Hematopoietic multipotent progenitor cell treated with erythropoietin and hydrocortisone succinate and interleukin-3 and kit ligand, for 17 days (in vitro differentiated cells): ENCODE results near the gene ANO1.

Experiments
- DNase-seq: peaks from one replicate; pipeline ENCODE4 v3.0.0-alpha.2; 2015; ENCODE audit warnings: low spot score

ANO1 gene

GRCh38 chr11:70050243-70050642 is 27.9 kb upstream of the ANO1 start:
- no peak for DNase-seq

- no peak for DNase-seq
These were observed 24.1 kb upstream of the ANO1 start for GRCh38 chr11:70054004-70054403.

GRCh38 chr11:70055444-70055843 is 22.7 kb upstream of the ANO1 start:
- no peak for DNase-seq

- no peak for DNase-seq
These were observed 21.0 kb upstream of the ANO1 start for GRCh38 chr11:70057080-70057479.

GRCh38 chr11:70059971-70060370 is 18.1 kb upstream of the ANO1 start:
- DNase-seq = no peak

GRCh38 chr11:70060611-70061293 is 17.4 kb upstream of the ANO1 start:
- DNase-seq = no peak

- DNase-seq = no peak
These were observed 16.4 kb upstream of the ANO1 start for GRCh38 chr11:70061734-70062133.

GRCh38 chr11:70063121-70063520 is 15.0 kb upstream of the ANO1 start:
- DNase-seq = no peak

GRCh38 chr11:70063555-70063954 is 14.6 kb upstream of the ANO1 start:
- DNase-seq = no peak

- no peak for DNase-seq
These were observed 13.9 kb upstream of the ANO1 start for GRCh38 chr11:70064008-70064725.

GRCh38 chr11:70064726-70065317 is 13.3 kb upstream of the ANO1 start:
- no peak for DNase-seq

GRCh38 chr11:70065318-70066135 is 12.6 kb upstream of the ANO1 start:
- DNase-seq = no peak

- DNase-seq = no peak
These were observed 12.0 kb upstream of the ANO1 start for GRCh38 chr11:70066136-70066520.

- no peak for DNase-seq
These were observed 11.5 kb upstream of the ANO1 start for GRCh38 chr11:70066628-70067027.

GRCh38 chr11:70067036-70067435 is 11.1 kb upstream of the ANO1 start:
- no peak for DNase-seq

- DNase-seq = no peak
These were observed 10.4 kb upstream of the ANO1 start for GRCh38 chr11:70067591-70068341.

- no peak for DNase-seq
These were observed 9.8 kb upstream of the ANO1 start for GRCh38 chr11:70068345-70068744.

GRCh38 chr11:70068950-70069349 is 9.2 kb upstream of the ANO1 start:
- no peak for DNase-seq

- no peak for DNase-seq
These were observed 7.4 kb upstream of the ANO1 start for GRCh38 chr11:70070706-70071105.

- no peak for DNase-seq
These were observed 6.1 kb upstream of the ANO1 start for GRCh38 chr11:70071996-70072395.

GRCh38 chr11:70072461-70072860 is 5.7 kb upstream of the ANO1 start:
- DNase-seq = no peak
